Measurements from ENCODE around the gene TRIO. TPM values are rescaled to one million over a fixed set of nuclear protein-coding genes. Genes with fewer than 3 reads are reported as not detected.
A peak's percentile ranks its signal among the peaks of the same experiment; 100 is the strongest.

Gene TRIO
- total RNA-seq, 6 donors from 2014 or later: 138 to 408 (median 156) TPM

- Histone ChIP-seq H3K27me3 (no peaks in the 10 kb centered on the region), H3K4me1 (no peaks in the 10 kb centered on the region), H3K27ac (no peak overlapping the region), H3K36me3 (peaks cover 14 to 88% (median 54%) of the 10 kb centered on the region in 4 donors), H3K4me3 (no peak overlapping the region), H3K9me3 (no peaks in the 10 kb centered on the region)
- WGBS, 2 donors: 81 to 82% methylated on average over 5 to 12 of the region's 12 CpGs
- TF ChIP-seq CTCF (IDR thresholded peaks at IDR 0.05) (no peak), POLR2A (IDR thresholded peaks at IDR 0.05) (no peak), EP300 (IDR thresholded peaks at IDR 0.05) (no peak), POLR2AphosphoS5 (IDR thresholded peaks at IDR 0.05) (no peak)
- DNase-seq: no peak
- ATAC-seq (ENCODE audit: low FRiP score in 2 of 2): no peak
Observed at GRCh38 chr5:14416621-14417275, 273.6 kb downstream of the TRIO start.

GRCh38 chr5:14417276-14417730 is 274.2 kb downstream of the TRIO start:
- Histone ChIP-seq H3K36me3 (peaks cover 18 to 89% (median 55%) of the 10 kb centered on the region in 4 donors), H3K9me3 (no peaks in the 10 kb centered on the region), H3K27me3 (no peaks in the 10 kb centered on the region), H3K4me3 (no peak overlapping the region), H3K4me1 (no peaks in the 10 kb centered on the region), H3K27ac (no peak overlapping the region)
- WGBS, 2 donors: 78 to 95% methylated on average over 4 to 5 of the region's 5 CpGs
- no peak for TF ChIP-seq CTCF (IDR thresholded peaks at IDR 0.05)
- no peak for TF ChIP-seq EP300 (IDR thresholded peaks at IDR 0.05)
- no peak for TF ChIP-seq POLR2A (IDR thresholded peaks at IDR 0.05)
- no peak for TF ChIP-seq POLR2AphosphoS5 (IDR thresholded peaks at IDR 0.05)
- peak in 1 of 2 donors; percentile 65 for ATAC-seq (ENCODE audit: low FRiP score in 2 of 2)
- DNase-seq: no peak

DNA sequence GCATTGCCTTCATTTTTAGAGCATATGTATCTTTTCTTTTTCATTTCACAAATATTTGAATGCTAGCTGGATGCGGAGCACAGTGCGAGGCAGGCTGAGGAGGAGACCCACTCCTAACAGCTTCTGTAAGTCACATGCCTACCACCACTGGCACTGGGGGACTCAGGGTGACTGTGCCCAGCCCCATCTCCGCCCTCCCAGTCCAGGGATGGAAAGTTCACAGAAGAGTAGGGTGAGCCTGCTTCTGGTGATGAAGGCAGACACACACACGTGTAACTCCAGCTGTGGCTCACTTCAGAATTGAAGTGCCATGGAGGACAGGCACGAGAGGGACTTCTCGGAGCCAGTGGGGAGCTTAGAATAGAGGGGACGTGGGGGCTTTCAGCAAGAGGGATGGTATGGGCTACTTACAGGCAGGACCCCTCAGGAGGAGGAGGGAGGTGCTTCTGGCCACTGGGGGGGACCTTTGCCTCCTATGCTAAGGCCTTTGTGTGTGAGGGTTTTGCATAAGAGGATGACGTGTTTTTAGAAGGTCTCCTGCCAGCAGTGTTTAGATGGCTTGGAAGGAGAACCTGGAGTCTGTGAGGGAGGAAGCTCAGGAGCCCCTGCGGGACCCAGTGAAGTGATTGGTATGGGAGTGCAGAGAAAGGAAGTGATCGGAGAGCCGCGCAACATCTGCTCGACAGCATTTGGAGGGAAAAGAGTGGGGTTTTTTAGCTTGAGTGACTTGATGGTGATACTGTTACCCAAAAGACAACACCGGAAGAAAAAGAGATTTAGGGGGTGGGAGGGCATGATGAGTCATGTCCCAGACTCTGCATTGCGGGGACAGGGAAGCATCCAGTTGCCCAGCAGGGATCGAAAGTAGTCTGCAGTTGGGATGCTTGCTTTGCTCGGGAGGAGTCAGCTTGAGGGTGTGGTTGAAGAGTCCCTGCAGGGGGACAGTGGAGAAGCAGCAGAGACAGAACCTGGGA is 274.9 kb downstream of the TRIO start:
- Histone ChIP-seq H3K9me3 (no peaks in the 10 kb centered on the region), H3K4me3 (no peak overlapping the region), H3K4me1 (no peaks in the 10 kb centered on the region), H3K27ac (no peak overlapping the region), H3K27me3 (no peaks in the 10 kb centered on the region), H3K36me3 (peaks cover 18 to 89% (median 59%) of the 10 kb centered on the region in 4 donors)
- WGBS, 2 donors: 90 to 91% methylated on average over 17 of the region's 17 CpGs
- ATAC-seq (ENCODE audit: low FRiP score in 2 of 2): peak in 1 of 2 donors; percentile 52
- TF ChIP-seq POLR2A (IDR thresholded peaks at IDR 0.05) (no peak), EP300 (IDR thresholded peaks at IDR 0.05) (no peak), CTCF (IDR thresholded peaks at IDR 0.05) (no peak), POLR2AphosphoS5 (IDR thresholded peaks at IDR 0.05) (no peak)
- DNase-seq: no peak

- Histone ChIP-seq H3K27me3 (no peaks in the 10 kb centered on the region), H3K9me3 (no peaks in the 10 kb centered on the region), H3K36me3 (peaks cover 7 to 79% (median 53%) of the 10 kb centered on the region in 4 donors), H3K27ac (no peak overlapping the region), H3K4me1 (no peaks in the 10 kb centered on the region), H3K4me3 (no peak overlapping the region)
- WGBS, 2 donors: 100% methylated on average over 11 of the region's 12 CpGs; no CpG with 5 or more reads in 1 of the 2 donors
- no peak for TF ChIP-seq POLR2AphosphoS5 (IDR thresholded peaks at IDR 0.05)
- TF ChIP-seq EP300 (IDR thresholded peaks at IDR 0.05): no peak
- no peak for TF ChIP-seq POLR2A (IDR thresholded peaks at IDR 0.05)
- TF ChIP-seq CTCF (IDR thresholded peaks at IDR 0.05): no peak
- DNase-seq (peak in 1 of 2 donors; percentile 44), ATAC-seq (ENCODE audit: low FRiP score in 2 of 2) (no peak)
Observed at GRCh38 chr5:14419686-14420085, 276.5 kb downstream of the TRIO start.

All from upper lobe of left lung (tissue), 6 donors.